ENCODE results near the gene ANXA4. TPM values are rescaled to one million over a fixed set of nuclear protein-coding genes. Genes with fewer than 3 reads are reported as not detected.

The ANXA4 gene
- total RNA-seq, 1 donor from 2014 or later, result 15.0 TPM

DNA sequence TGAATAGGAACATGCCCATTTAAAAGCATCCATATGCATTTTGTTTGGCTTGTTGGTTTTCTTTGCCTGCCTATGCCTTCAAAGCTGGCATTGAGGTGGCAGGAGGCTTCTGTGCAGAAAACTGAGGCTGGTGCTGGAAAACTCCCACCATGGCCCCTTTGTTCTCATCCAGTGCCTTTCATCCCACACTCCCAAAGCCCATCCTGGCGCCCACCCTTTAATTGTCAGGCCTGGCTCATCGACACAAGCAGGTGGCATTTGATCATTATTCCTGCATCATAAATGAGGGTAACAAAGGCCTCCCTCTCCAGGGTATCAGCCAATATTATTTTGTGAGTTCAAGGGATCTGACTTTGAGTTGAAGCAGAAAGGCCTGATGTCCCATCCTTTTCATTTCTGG lies 24.7 kb upstream of the ANXA4 start:
- H3K4me3 ChIP-seq (ENCODE audit: low read depth, low read length), result no peak overlapping the region
- DNase-seq (ENCODE audit: low read depth) (no peak), FAIRE-seq (no peak)
- no peaks in the 10 kb centered on the region for H3K36me3 ChIP-seq (ENCODE audit: control insufficient read depth, insufficient read depth, low read length)
- TF ChIP-seq, protein P1, sequence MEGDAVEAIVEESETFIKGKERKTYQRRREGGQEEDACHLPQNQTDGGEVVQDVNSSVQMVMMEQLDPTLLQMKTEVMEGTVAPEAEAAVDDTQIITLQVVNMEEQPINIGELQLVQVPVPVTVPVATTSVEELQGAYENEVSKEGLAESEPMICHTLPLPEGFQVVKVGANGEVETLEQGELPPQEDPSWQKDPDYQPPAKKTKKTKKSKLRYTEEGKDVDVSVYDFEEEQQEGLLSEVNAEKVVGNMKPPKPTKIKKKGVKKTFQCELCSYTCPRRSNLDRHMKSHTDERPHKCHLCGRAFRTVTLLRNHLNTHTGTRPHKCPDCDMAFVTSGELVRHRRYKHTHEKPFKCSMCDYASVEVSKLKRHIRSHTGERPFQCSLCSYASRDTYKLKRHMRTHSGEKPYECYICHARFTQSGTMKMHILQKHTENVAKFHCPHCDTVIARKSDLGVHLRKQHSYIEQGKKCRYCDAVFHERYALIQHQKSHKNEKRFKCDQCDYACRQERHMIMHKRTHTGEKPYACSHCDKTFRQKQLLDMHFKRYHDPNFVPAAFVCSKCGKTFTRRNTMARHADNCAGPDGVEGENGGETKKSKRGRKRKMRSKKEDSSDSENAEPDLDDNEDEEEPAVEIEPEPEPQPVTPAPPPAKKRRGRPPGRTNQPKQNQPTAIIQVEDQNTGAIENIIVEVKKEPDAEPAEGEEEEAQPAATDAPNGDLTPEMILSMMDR (IDR thresholded peaks at IDR 0.05; ENCODE audit: insufficient read depth, low read length, severe bottlenecking), result no peak
- no peaks in the 10 kb centered on the region for H3K27me3 ChIP-seq (ENCODE audit: control insufficient read depth, insufficient read depth, low read length)

DNA sequence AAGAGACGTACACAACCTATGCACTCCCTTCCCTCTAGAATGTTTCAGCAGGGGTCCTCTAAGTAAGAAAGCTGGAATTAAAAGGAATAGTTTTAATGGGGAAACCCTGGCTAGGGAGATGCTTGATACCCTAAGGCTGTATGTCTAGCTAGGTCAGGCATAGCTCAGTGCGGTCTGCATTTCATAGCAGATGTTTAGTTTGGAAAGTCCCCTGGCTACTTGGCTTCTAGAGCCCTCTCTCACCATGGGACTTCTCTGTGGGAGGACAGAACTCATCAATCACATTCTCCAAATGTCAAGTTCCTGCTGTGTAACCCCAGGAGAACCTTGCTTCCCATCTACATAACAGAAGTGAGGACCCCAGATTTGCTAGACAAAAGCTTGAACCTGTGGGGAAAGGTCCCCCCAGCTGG lies 24.1 kb upstream of the ANXA4 start:
- DNase-seq (ENCODE audit: low read depth), result peak; percentile 6
- TF ChIP-seq, protein P1 (IDR thresholded peaks at IDR 0.05; ENCODE audit: insufficient read depth, low read length, severe bottlenecking), result no peak
- H3K36me3 ChIP-seq (ENCODE audit: control insufficient read depth, insufficient read depth, low read length), result no peaks in the 10 kb centered on the region
- no peak overlapping the region for H3K4me3 ChIP-seq (ENCODE audit: low read depth, low read length)
- no peak for FAIRE-seq
- no peaks in the 10 kb centered on the region for H3K27me3 ChIP-seq (ENCODE audit: control insufficient read depth, insufficient read depth, low read length)

DNA sequence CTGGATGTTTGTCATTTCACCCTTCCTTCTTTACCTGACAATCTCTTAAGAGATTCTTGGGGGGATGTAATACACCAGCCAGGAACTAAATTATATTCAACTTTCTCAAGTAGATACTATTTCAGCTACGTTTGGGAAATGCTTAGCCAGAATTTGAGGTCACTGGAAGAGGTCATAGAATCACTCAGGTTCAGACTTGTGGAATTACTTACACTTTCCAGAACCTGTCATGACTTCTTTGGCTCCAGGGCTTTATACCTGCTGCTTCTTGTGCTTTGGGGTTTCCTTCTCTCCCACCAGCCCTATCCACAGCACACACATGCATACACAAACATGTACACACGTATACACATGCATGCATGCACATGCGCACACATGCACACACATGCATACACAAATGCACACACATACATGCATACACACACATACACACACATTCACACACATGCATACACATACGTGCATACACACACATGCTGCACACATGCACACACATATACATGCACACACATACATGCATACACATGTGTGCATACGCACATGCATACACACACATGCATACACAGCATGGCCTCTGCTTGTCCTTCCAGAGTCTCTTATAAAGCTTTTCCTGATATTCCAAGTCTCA lies 23.5 kb upstream of the ANXA4 start:
- FAIRE-seq, result no peak
- DNase-seq (ENCODE audit: low read depth), result peak; percentile 75
- Histone ChIP-seq H3K4me3 (ENCODE audit: low read depth, low read length) (no peak overlapping the region), H3K36me3 (ENCODE audit: control insufficient read depth, insufficient read depth, low read length) (no peaks in the 10 kb centered on the region), H3K27me3 (ENCODE audit: control insufficient read depth, insufficient read depth, low read length) (no peaks in the 10 kb centered on the region)
- TF ChIP-seq, protein P1 (IDR thresholded peaks at IDR 0.05; ENCODE audit: insufficient read depth, low read length, severe bottlenecking), result no peak

DNA sequence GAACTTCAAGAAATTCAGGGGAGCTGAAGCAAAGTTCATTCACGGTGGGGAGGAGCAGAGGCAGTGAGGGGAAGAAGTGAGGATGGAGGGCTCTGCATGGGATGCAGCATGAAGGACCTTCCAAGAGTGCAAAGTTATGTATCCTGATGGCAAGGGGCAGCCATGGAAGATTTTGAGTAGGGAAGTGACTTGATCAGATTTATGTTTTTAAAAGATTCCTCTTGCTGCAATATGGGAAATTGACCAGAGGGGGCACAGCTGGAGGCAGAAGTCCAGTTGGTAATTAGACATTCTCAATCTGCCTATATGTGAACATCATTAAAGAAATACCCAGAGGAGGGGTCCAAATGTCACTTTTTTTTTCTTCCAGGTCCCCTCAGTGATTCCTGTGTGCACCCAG lies 21.5 kb upstream of the ANXA4 start:
- TF ChIP-seq, protein P1 (IDR thresholded peaks at IDR 0.05; ENCODE audit: insufficient read depth, low read length, severe bottlenecking), result peak; percentile 38
- Histone ChIP-seq H3K27me3 (ENCODE audit: control insufficient read depth, insufficient read depth, low read length) (no peaks in the 10 kb centered on the region), H3K36me3 (ENCODE audit: control insufficient read depth, insufficient read depth, low read length) (no peaks in the 10 kb centered on the region), H3K4me3 (ENCODE audit: low read depth, low read length) (no peak overlapping the region)
- DNase-seq (ENCODE audit: low read depth), result no peak
- no peak for FAIRE-seq

DNA sequence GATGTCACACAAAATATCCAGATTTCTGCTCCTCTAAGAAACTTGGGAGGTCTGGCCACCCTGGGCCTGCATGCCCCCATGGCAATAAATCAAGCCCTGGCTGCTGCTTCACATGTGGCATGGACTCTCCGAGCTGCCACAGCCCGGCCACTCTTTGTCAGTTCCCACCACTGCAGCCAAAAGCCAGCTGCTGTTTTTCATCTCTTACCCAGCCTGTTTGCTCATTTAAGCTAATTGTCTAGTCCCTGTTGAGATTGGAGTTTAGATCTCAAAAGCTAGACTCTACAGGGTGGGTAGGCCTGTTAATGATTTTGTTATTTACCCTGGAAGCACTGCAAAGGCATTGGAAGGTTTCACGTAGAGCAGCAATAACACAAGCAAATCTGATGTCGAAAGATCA lies 20.9 kb upstream of the ANXA4 start:
- TF ChIP-seq, protein P1 (IDR thresholded peaks at IDR 0.05; ENCODE audit: insufficient read depth, low read length, severe bottlenecking), result no peak
- Histone ChIP-seq H3K27me3 (ENCODE audit: control insufficient read depth, insufficient read depth, low read length) (no peaks in the 10 kb centered on the region), H3K36me3 (ENCODE audit: control insufficient read depth, insufficient read depth, low read length) (no peaks in the 10 kb centered on the region), H3K4me3 (ENCODE audit: low read depth, low read length) (no peak overlapping the region)
- no peak for FAIRE-seq
- DNase-seq (ENCODE audit: low read depth), result no peak

DNA sequence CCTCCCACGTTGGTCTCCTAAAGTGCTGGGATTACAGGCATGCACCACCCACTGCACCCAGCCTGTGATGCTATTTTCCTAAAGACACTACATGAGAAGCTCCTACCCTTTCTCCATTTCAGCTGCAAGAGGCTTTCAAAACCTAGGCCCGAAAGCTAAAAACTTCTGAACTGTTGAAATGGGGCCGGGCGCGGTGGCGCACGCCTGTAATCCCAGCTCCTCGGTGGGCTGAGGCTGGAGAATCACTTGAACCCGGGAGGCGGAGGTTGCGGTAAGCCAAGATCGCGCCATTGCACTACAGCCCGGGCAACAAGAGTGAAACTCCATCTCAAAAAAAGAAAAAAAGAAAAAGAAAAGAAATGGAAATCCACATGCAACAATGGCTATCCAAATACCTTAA lies 18.1 kb upstream of the ANXA4 start:
- DNase-seq (ENCODE audit: low read depth), result no peak
- Histone ChIP-seq H3K4me3 (ENCODE audit: low read depth, low read length) (no peak overlapping the region), H3K27me3 (ENCODE audit: control insufficient read depth, insufficient read depth, low read length) (no peaks in the 10 kb centered on the region), H3K36me3 (ENCODE audit: control insufficient read depth, insufficient read depth, low read length) (no peaks in the 10 kb centered on the region)
- TF ChIP-seq, protein P1 (IDR thresholded peaks at IDR 0.05; ENCODE audit: insufficient read depth, low read length, severe bottlenecking), result no peak
- FAIRE-seq, result no peak
